ENCODE data around the gene TMEM154. TPM values are rescaled to one million over a fixed set of nuclear protein-coding genes. Genes with fewer than 3 reads are reported as not detected.

Gene TMEM154
- polyA plus RNA-seq, 1 donor from 2014 or later = not detected

GRCh38 chr4:152579916-152580315 lies 99.9 kb downstream of the TMEM154 start:
- no peaks in the 10 kb centered on the region for H3K9me2 ChIP-seq (ENCODE audit: insufficient read depth, low read length)
- H3K9ac ChIP-seq (ENCODE audit: low read length) = no peak overlapping the region
- H3K27me3 ChIP-seq (ENCODE audit: insufficient read depth, low read depth, low read length) = no peaks in the 10 kb centered on the region
- no peaks in the 10 kb centered on the region for H3K9me3 ChIP-seq (ENCODE audit: low read length)
- TF ChIP-seq EZH2 (IDR thresholded peaks at IDR 0.05; ENCODE audit: borderline replicate concordance, insufficient read depth, low read length, poor library complexity, severe bottlenecking) (no peak), TAF1 (IDR thresholded peaks at IDR 0.05; ENCODE audit: low read depth) (no peak), RAD21 (conservative IDR thresholded peaks at IDR 0.05) (no peak), REST (IDR thresholded peaks at IDR 0.05; ENCODE audit: borderline replicate concordance) (no peak), EP300 (conservative IDR thresholded peaks at IDR 0.05; ENCODE audit: poor library complexity, severe bottlenecking) (no peak)
- no peaks in the 10 kb centered on the region for H3K79me2 ChIP-seq (replicated peaks; ENCODE audit: insufficient read depth, low read length)
- H3K36me3 ChIP-seq (ENCODE audit: insufficient read depth, low read length) = no peaks in the 10 kb centered on the region
- no peak overlapping the region for H3K4me3 ChIP-seq (ENCODE audit: low read length)
- no peak overlapping the region for H2AFZ ChIP-seq (ENCODE audit: low read depth, low read length)
- no peak overlapping the region for H3K27ac ChIP-seq (ENCODE audit: low read length)
- no peaks in the 10 kb centered on the region for H3F3A ChIP-seq (ENCODE audit: insufficient read depth, low read length, poor library complexity, severe bottlenecking)
- H4K20me1 ChIP-seq (ENCODE audit: insufficient read depth) = no peaks in the 10 kb centered on the region
- H3K4me2 ChIP-seq (ENCODE audit: low read length) = no peak overlapping the region

- no peak overlapping the region for H3K4me3 ChIP-seq (ENCODE audit: low read length)
- TF ChIP-seq EZH2 (IDR thresholded peaks at IDR 0.05; ENCODE audit: borderline replicate concordance, insufficient read depth, low read length, poor library complexity, severe bottlenecking) (no peak), POLR2AphosphoS5 (IDR thresholded peaks at IDR 0.05) (no peak), EP300 (conservative IDR thresholded peaks at IDR 0.05; ENCODE audit: poor library complexity, severe bottlenecking) (no peak), MXI1 (conservative IDR thresholded peaks at IDR 0.05; ENCODE audit: poor library complexity, severe bottlenecking) (no peak), TAF1 (IDR thresholded peaks at IDR 0.05; ENCODE audit: low read depth) (no peak), CTCF (IDR thresholded peaks at IDR 0.05; ENCODE audit: poor library complexity, severe bottlenecking) (no peak), SMC3 (conservative IDR thresholded peaks at IDR 0.05; ENCODE audit: poor library complexity) (no peak), REST (IDR thresholded peaks at IDR 0.05; ENCODE audit: borderline replicate concordance) (no peak), RAD21 (conservative IDR thresholded peaks at IDR 0.05) (no peak)
These were observed 100.6 kb downstream of the TMEM154 start for GRCh38 chr4:152579107-152579764.

More at GRCh38 chr4:152579107-152579764, 100.6 kb downstream of the TMEM154 start:
- Histone ChIP-seq H3K27me3 (ENCODE audit: insufficient read depth, low read depth, low read length) (no peaks in the 10 kb centered on the region), H3K79me2 (replicated peaks; ENCODE audit: insufficient read depth, low read length) (no peaks in the 10 kb centered on the region), H3K9me2 (ENCODE audit: insufficient read depth, low read length) (no peaks in the 10 kb centered on the region), H3K27ac (ENCODE audit: low read length) (no peak overlapping the region), H3K9ac (ENCODE audit: low read length) (no peak overlapping the region), H3K4me2 (ENCODE audit: low read length) (no peak overlapping the region), H2AFZ (ENCODE audit: low read depth, low read length) (no peak overlapping the region), H3F3A (ENCODE audit: insufficient read depth, low read length, poor library complexity, severe bottlenecking) (no peaks in the 10 kb centered on the region), H3K9me3 (ENCODE audit: low read length) (no peaks in the 10 kb centered on the region), H3K36me3 (ENCODE audit: insufficient read depth, low read length) (no peaks in the 10 kb centered on the region), H4K20me1 (ENCODE audit: insufficient read depth) (no peaks in the 10 kb centered on the region)
